Measurements from ENCODE around the gene MMP24OS.
A peak's percentile ranks its signal among the peaks of the same experiment; 100 is the strongest.

The MMP24OS gene

DNA sequence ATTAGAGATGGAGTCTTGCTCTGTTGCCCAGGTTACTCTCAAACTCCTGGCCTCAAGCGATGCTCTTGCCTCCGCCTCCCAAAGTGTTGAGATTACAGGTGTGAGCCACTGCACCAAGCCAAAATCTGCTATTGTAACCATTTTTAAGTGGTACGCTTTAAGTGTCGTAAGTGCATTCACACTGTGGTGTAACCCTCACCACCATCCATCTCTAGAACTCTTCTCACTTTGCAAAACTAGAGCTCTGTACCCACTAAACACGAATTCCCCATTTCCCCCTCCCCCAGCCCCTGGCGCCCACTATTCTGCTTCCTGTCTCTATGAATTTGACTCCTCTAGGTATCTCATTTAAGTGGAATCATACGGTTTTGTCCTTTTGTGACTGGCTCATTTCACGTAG is 17.1 kb upstream of the MMP24OS start:
- no peak overlapping the region for H3K4me3 Mint-ChIP-seq
- TF ChIP-seq, protein P1, sequence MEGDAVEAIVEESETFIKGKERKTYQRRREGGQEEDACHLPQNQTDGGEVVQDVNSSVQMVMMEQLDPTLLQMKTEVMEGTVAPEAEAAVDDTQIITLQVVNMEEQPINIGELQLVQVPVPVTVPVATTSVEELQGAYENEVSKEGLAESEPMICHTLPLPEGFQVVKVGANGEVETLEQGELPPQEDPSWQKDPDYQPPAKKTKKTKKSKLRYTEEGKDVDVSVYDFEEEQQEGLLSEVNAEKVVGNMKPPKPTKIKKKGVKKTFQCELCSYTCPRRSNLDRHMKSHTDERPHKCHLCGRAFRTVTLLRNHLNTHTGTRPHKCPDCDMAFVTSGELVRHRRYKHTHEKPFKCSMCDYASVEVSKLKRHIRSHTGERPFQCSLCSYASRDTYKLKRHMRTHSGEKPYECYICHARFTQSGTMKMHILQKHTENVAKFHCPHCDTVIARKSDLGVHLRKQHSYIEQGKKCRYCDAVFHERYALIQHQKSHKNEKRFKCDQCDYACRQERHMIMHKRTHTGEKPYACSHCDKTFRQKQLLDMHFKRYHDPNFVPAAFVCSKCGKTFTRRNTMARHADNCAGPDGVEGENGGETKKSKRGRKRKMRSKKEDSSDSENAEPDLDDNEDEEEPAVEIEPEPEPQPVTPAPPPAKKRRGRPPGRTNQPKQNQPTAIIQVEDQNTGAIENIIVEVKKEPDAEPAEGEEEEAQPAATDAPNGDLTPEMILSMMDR (IDR thresholded peaks at IDR 0.05), result no peak
- H3K36me3 Mint-ChIP-seq (ENCODE audit: low read depth), result no peaks in the 10 kb centered on the region
- H3K27ac Mint-ChIP-seq, result no peak overlapping the region
- no peaks in the 10 kb centered on the region for H3K9me3 Mint-ChIP-seq
- no peak for DNase-seq
- peaks cover 42% of the 10 kb centered on the region for H3K4me1 Mint-ChIP-seq
- H3K27me3 Mint-ChIP-seq (ENCODE audit: low read depth, poor library complexity), result peaks cover 11% of the 10 kb centered on the region

DNA sequence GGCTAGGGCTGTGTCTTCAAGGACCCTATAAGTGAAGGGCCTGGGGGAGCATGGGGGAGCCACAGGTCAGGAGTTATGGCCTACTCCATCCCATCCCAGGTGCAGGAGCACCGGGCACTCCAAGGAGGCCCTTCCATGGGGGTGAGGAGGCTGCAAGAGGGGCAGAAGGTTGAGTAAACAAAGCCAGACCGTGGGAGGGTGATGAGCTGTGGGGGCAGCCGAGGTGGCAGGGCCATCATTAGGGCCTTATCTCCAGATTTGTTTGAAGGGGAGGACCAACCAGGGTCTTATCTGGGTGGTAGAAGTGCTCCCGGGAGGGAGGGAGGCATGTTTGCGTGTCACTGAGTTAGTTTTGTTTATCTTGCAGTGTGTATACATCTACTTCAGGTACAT is 16.4 kb upstream of the MMP24OS start:
- H3K36me3 Mint-ChIP-seq (ENCODE audit: low read depth), result no peaks in the 10 kb centered on the region
- H3K27ac Mint-ChIP-seq, result no peak overlapping the region
- peaks cover 42% of the 10 kb centered on the region for H3K4me1 Mint-ChIP-seq
- H3K4me3 Mint-ChIP-seq, result no peak overlapping the region
- TF ChIP-seq, protein P1 (IDR thresholded peaks at IDR 0.05), result no peak
- no peaks in the 10 kb centered on the region for H3K9me3 Mint-ChIP-seq
- no peak for DNase-seq
- peaks cover 11% of the 10 kb centered on the region for H3K27me3 Mint-ChIP-seq (ENCODE audit: low read depth, poor library complexity)

DNA sequence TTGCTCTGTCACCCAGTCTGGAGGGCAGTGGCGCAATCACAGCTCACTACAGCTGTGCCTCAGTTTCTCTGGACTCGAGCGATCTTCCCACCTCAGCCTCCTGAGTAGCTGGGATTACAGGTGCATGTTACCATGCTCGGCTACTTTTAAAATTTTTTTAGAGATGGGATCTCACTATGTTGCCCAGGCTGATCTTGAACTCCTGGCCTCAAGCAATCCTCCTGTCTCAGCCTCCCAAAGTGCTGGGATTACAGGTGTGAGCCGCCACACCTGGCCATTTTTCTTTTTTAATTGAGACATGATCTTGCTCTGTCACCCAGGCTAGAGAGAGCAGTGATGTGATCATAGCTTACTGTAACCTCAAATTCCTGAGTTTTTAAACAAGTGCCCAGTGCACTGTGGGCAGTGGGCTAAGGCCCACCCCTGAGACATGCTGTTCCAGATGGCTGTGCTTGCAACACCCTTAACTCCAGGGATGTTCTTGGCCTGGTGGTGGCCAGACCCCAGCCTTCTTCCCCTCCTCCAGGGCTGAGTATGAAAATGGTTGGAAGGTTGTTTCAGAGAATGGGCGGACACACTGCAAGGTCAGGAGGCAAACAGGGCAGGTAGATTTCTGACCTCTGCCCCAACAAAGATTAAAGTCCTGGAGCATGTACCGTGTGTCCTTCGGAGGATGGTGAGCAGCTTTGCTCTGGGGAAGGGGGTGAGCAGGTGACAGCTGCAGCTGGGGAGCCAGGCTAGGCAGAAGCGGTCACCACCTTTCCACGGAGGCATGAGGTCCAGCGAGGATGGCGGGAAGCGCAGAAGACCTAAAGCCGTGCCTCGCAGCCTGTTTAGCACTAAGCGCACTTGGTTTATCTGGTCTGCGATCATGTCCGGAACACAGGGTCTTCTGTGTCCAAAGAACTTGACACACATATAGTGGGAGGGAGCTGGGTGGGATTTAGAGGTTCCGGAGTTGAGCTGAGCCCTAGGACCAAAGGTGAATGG is 15.7 kb upstream of the MMP24OS start:
- Mint-ChIP-seq H3K9me3 (no peaks in the 10 kb centered on the region), H3K4me3 (no peak overlapping the region), H3K27me3 (ENCODE audit: low read depth, poor library complexity) (peaks cover 9% of the 10 kb centered on the region), H3K27ac (no peak overlapping the region), H3K36me3 (ENCODE audit: low read depth) (no peaks in the 10 kb centered on the region), H3K4me1 (peaks cover 42% of the 10 kb centered on the region)
- TF ChIP-seq, protein P1 (IDR thresholded peaks at IDR 0.05), result no peak
- DNase-seq, result no peak

DNA sequence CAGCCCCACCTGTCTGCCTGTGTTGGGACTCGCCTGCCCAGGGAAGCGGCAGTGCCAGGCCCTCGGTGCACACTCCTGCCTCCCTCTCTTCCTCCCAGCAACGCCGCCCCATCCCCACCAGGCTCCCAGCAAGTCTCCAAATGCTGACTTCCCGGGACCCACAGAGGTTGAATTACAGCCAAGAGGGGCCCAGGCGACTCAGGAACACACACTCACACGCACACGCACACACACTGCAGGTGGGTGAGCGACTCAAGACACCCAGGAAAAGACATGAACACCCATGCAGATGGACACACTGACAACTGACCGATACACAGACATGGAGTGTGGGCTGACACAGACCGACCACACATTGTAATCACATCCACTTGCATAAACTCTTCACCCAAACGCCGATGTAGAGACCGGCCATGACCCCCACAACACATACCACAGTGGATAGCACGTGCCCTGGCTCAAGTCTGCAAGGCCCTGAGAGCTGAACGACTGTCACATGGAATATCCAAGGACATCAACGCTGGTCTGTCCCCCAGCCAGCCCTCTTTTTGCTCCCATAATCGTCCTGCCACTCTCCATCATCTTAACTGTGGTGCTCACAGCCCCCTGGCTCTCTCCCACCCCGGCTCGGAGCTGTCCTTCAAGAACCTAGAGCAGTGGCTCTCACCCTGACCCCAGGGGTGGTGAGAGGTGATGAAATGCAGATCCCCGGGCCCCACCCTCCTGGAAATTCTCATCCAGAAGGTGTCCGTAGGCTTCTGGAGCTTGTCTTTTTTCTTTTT is 14.8 kb upstream of the MMP24OS start:
- Mint-ChIP-seq H3K4me1 (peaks cover 42% of the 10 kb centered on the region), H3K27me3 (ENCODE audit: low read depth, poor library complexity) (peaks cover 8% of the 10 kb centered on the region), H3K36me3 (ENCODE audit: low read depth) (no peaks in the 10 kb centered on the region), H3K9me3 (no peaks in the 10 kb centered on the region), H3K4me3 (no peak overlapping the region), H3K27ac (peak overlapping the region; percentile 32)
- no peak for DNase-seq
- TF ChIP-seq, protein P1 (IDR thresholded peaks at IDR 0.05), result no peak

DNA sequence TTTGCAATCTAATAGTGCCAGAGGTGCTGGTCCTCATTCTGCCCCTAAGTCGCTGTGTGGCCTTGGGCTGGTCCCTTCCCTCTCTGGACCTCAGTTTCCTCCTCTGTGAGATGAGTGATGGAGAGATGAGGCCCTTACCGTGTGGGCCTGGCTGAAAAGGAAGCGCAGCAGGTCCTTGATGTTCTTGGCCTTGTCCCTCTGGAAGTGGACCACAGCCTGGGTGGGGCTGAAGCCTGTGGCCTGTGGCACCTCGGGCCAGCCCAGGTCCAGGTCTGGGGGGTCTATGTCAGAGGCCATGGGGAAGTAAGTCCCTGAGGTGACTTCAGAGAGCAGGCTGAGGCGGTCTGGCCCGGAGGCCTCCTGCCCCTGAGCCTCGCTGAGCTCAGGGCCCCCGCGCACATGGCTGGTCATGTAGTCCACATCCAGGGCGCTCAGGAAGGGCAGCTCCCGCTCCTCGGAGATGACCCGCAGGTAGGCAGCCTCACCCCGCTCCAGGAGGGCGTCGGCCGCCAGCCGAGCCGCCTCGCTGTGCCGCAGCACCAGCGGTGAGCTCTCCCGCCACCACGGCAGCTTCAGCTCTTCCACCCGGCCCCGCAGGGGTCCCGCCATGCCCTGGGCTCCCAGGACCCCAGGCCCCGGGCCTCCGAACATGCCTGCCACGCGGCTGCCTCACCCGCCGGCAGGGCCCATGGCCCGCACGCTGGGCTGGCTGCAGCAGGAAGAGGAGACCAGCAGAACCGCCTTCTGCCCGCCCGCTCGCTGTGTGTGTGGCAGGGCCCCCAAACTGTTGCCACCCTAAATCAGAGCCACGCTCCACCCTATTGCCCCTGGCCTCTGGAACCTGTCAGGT is 14.0 kb upstream of the MMP24OS start, which contains the start of gene FAM83C:
FAM83C (minus strand) TSS at position 772 of the 850 bp plus-strand sequence; CDS start at position 651, 121 bp downstream.
- no peak within 1 kb of the TSS for H3K4me3 Mint-ChIP-seq
- peaks cover 8% of the 10 kb centered on the region for H3K27me3 Mint-ChIP-seq (ENCODE audit: low read depth, poor library complexity)
- H3K4me1 Mint-ChIP-seq, result peaks cover 36% of the 10 kb centered on the region
- H3K36me3 Mint-ChIP-seq (ENCODE audit: low read depth), result no peaks in the 10 kb centered on the region
- no peaks in the 10 kb centered on the region for H3K9me3 Mint-ChIP-seq
- peak within 1 kb of the TSS; percentile 32 for H3K27ac Mint-ChIP-seq
- TF ChIP-seq, protein P1 (IDR thresholded peaks at IDR 0.05), result no peak
- DNase-seq, result no peak

Data from nephron progenitor cell (in vitro differentiated cells).